HG03135 (cell line): ENCODE data around the gene GRAMD2B.
"Not testable (repeated sequence)": the region's sequence is repeated elsewhere in the genome, so short reads cannot be mapped to it uniquely, and the experiment has no call there.

Source experiments
- ATAC-seq: cut with Tn5 transposase; IDR thresholded peaks from one replicate; pipeline ENCODE4 v1.9.1; 2021; ENCODE audit warnings: mild to moderate bottlenecking, moderate library complexity; ENCODE audit not compliant: unreplicated experiment

GRAMD2B gene

DNA sequence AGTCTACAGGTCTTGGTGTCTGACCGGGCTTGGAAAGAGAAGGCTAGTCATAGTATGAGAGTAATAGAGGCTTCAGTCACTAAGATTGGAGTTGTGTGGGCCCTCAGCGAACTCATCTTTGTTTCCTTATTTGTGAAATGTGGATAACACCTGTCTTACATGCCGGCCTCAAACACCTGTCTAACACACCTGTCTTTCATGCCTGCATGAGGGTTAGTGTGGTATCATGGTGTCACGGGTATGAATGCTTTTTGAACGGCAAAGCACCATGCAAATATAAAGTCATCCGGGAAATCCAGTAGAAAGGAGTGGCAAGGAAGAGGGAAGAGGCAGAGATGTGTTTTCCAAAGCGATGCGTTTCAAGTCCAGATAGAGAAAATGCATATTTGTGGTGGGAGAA is 25.5 kb downstream of the GRAMD2B start:
- no peak for ATAC-seq

- peak; percentile 78 for ATAC-seq
Observed at GRCh38 chr5:126449751-126450271, 26.6 kb downstream of the GRAMD2B start.

DNA sequence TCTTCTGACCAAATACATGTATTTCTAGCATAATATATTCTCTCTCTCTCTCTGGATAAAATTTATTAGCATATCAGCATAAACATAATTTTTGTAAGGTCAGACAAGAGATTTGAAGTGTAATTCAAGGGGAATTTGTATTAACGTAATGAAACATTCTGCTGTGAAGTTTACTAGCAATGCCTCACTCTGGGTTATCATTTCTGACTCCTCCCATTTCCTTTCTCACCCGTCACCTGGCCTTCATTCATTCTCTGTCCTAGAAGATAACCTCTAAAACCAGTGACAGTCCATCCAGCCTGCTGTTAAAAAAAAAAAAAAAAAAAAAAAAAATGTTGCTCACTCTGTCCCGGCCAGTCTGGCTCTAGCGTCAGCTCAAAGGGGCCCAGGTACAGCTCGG is 27.1 kb downstream of the GRAMD2B start:
- ATAC-seq = peak; percentile 47

- ATAC-seq = no peak
Observed at GRCh38 chr5:126450907-126451306, 27.7 kb downstream of the GRAMD2B start.

GRCh38 chr5:126452477-126452876 is 29.3 kb downstream of the GRAMD2B start:
- ATAC-seq = no peak

- ATAC-seq = no peak
Observed at GRCh38 chr5:126454081-126454480, 30.9 kb downstream of the GRAMD2B start.

GRCh38 chr5:126454535-126454934 is 31.3 kb downstream of the GRAMD2B start:
- ATAC-seq = no peak

DNA sequence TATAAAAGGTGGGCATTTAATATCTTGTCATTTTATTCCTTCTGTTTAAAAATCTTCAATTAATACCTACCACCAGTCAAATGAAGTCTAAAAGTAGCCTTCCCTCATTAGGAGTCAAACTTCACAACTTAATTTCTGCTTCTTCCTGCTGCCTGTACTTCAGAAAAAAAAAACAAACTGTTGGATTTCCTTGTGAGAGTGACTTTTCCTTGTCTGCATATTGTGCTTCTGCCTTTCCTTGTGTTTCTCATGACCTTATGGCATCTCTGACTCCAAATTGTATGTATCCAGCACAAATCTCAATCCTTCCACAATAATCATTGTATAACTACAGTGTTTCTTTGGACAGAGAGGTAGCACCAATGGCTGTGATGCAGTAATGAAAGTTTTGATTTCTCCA is 32.1 kb downstream of the GRAMD2B start:
- no peak for ATAC-seq

DNA sequence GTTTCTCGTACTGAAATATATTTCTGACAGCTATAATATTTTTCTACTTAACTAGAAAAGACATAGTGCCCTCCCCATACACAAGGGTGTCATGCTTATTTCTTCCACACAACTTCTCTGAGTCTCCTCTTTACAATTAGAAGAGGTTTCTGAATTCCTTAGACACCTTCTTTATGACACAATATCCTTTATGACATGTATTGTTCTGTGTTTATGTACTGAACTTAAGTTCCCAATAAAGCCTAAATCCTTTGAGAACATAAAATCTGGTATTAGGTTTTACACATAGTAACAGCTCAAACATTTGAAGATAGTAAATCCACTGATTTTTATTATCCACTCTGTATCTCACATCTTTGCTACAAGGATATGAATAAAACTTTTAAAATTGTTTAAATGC is 32.5 kb downstream of the GRAMD2B start:
- no peak for ATAC-seq

GRCh38 chr5:126456217-126456820 is 33.1 kb downstream of the GRAMD2B start:
- ATAC-seq = no peak

- no peak for ATAC-seq
Observed at GRCh38 chr5:126460459-126460858, 37.2 kb downstream of the GRAMD2B start.

DNA sequence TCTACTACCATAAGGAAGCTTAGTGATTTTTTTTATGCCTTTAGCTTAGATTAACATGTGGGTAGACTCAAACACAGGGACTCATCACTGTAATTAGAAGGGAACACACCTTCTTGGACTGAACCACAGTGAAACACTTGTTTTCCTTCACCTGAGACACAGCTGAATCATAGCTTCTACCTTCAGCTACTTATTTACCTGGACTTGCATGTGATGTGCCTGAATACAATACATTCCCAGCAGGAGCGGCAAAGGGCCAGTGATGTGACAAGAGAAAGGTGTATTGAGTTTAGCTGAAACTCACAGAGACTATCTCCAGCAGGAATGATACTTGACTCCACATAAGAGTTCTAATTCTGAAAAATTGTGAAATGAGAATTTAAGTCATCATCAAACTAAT is 37.8 kb downstream of the GRAMD2B start:
- ATAC-seq = no peak

DNA sequence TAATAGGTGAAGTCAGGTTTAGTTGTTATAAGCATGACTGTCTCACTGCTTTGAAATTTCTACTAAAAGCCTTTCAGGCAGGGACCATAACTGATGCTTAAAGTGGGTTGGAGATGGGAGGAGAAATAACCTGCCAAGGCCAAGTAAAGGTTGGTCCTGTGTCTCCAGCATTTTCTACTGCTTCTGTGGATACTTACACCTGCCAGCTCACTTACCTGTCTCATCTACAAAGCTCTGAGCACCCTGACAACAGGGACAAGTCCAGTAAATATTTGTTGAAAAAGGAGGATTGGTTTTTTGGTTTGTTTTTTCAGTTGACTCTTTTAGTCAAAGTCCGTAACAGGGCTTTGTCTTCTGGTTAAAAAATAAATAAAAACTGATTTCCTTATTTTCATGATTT is 38.6 kb downstream of the GRAMD2B start:
- ATAC-seq = peak; percentile 23

GRCh38 chr5:126462239-126463014 is 39.2 kb downstream of the GRAMD2B start:
- peak; percentile 75 for ATAC-seq

- no peak for ATAC-seq
Observed at GRCh38 chr5:126464016-126464415, 40.8 kb downstream of the GRAMD2B start.

DNA sequence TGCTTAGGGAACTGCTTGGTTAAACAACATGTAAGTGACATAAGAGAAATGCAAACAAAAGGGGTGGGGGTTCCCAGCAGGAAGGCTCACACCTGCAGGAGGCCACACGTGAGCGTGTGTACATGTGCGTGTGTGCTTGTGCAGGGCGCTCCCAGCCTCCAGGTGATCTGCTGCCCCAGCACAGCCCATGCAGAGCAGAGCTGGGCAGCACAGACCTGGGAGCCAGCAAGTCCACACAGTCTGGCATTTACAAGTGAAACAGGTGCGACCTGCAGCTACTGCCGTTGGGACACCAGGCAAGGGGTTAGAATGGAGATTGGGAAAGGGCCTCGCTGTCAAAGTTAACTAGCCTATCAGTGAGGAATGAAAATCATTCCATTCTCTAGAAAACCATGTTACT is 41.8 kb downstream of the GRAMD2B start:
- no peak for ATAC-seq

- ATAC-seq = no peak
Observed at GRCh38 chr5:126468091-126468490, 44.9 kb downstream of the GRAMD2B start.

DNA sequence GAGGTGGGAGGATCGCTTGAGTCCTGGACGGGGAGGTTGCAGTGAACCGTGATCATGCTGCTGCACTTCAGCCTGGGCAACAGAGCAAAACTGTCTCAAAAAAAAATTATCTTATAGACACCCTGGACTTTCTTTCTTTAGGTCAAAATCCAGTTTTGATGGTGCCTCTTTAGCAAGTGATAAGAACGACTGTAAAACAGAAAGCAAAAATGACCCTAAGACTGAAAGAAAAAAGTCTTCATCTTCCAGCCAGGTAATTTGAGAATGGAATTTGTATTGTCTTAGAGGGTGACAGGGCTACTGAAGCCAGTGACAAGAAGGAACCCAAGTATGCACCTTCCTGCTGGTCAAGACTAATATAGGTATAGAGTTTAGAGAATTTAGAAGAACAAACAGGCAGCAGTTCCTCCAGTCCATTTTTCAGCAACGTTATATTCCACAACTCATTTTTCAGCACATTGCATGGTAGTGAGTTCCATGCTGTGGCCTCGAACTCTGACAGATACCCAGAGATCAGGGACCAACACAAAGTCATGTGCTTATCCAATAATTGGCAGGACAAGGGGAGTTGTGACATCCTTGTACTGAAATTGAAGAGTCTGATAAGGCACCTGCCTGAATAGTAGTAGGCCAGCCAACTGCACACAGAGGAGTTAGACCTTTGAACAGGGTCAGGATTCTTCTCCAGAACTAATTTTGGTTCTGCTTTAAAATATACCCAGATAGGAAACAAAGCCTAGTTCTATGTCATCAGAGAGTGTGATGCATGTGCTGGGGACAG is 46.5 kb downstream of the GRAMD2B start:
- no peak for ATAC-seq

DNA sequence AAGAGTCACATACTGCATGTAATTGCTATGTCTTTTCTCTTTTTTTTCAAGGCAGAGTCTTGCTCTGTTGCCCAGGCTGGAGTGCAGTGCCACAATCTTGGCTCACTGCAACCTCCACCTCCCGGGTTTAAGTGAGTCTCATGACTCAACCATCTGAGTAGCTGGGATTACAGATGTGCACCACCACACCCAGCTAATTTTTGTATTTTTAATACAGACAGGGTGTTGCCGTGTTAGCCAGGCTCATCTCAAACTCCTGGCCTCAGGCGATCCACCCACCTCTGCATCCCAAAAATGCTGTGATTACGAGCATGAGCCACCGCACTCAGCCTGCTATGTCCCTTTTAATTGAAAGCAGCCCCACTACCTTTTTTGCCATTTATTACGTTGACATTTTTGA is 47.3 kb downstream of the GRAMD2B start:
- ATAC-seq = not testable (repeated sequence)

DNA sequence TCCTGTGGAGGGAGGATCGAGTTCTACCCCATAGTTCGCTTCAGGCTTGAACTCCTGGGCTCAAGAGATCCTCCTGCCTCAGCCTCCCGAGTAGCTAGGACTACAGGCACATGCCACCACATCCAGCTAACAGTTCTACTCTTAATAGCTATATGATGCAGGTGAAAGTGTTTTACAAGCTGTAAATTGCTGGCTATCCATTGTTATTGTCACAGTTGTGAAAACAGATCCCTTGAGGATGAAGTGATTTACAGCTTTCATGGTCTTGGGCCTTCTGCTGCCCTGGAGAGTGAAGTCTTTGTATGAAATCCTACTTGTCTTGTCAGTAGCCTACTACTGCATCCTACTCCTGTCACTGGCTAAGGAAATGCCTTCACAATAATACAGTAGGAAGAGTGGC is 48.0 kb downstream of the GRAMD2B start:
- no peak for ATAC-seq

DNA sequence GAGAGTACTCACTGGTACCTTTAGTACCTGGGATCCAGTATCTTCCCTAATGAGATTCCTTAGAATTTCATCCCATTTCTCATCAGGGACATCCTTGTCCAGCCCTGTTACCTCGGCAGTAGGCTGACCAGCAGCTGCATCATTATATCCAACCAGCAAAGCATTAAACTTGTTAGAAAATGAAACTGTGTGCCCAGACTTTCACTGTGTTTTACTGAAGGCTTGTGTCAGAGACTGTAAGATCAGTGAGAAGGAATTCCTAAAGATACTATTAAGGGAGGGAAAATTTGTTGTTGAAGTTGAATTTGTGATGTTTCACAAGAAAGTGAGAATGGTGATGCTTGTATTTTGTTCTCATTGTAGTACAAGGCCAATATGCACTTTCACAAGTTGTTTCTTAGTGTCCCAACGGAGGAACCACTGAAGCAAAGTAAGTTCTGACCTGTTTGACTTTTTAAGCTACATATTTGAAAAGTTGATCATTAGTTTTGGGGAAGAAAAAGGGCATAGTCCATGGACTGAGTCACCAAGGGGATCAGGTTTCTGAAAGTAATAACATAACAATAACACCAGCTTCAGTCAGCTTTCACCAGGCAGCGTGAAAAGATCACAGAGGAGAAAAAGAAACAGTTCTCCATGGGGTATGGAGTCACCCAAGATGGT is 48.8 kb downstream of the GRAMD2B start:
- ATAC-seq = no peak
